LoVo (cell line): ENCODE results near the gene ATXN7L1.
"Not testable (repeated sequence)": the region's sequence is repeated elsewhere in the genome, so short reads cannot be mapped to it uniquely, and the experiment has no call there.

Experiments
- DNase-seq: peaks from one replicate; pipeline ENCODE4 v3.0.0-alpha.2; 2016; ENCODE audit warnings: low spot score

ATXN7L1 gene

GRCh38 chr7:105743351-105744090, 132.9 kb downstream of the ATXN7L1 start:
- DNase-seq = no peak

DNA sequence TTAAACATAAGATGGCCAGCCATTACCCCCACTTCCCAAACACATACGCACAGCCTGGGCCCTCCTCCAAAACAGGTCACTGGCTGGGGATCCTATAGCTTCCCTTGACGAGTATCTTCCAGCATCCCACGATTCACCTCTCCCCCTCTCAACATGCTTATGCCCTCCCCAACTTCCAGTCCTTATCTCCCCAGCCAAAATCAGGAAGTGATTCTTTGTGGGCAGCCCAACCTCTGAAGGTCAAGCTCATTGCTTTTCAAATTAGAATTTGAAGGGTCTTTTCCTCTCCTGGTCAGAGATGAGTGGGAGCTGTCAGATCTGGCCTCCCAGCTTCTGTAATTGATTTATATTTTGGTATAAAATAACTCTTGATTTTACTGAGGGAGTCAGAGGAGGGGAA, 133.6 kb downstream of the ATXN7L1 start:
- DNase-seq = no peak

DNA sequence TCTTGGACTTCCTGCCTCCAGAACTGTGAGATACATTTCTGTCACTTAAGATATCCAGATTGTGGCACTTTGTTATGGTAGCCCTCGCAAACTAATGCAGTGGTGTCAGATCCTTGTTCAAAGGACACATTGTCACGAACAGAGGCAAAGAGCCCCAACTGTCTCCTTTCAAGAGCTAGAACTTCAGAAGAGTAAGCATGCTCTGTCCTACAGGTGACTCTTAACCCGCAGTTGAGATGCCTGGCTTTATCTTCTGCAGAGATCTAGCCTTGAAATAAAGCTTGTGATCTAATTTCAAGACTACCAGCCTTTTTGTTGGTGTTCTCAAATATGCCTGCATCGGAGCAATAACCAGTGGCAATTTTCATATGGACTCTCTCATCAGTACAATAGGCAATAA, 134.4 kb downstream of the ATXN7L1 start:
- no peak for DNase-seq

- DNase-seq = no peak
Observed at GRCh38 chr7:105738133-105738532, 138.3 kb downstream of the ATXN7L1 start.

DNA sequence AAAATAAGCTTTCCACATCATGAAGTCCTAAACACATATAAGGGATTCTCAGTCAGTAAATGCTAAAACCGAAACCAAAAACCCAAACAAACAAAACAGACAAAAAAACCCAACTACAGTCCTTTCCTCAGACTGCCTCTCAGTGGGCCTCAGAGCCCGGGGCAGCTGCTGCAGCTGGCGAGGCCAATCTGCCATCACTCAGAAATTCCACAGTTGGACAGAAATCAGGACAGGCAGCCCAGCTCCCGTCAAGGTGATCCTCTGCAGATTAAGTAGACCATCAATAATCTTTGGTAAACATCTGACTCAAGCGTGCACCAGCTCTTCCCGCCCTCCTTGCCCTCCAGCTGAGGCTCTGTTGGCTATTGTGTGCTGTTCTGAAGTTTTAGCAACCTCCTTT, 142.2 kb downstream of the ATXN7L1 start:
- no peak for DNase-seq

- no peak for DNase-seq
Observed at GRCh38 chr7:105731042-105731441, 145.4 kb downstream of the ATXN7L1 start.

- no peak for DNase-seq
Observed at GRCh38 chr7:105728028-105728427, 148.4 kb downstream of the ATXN7L1 start.

DNA sequence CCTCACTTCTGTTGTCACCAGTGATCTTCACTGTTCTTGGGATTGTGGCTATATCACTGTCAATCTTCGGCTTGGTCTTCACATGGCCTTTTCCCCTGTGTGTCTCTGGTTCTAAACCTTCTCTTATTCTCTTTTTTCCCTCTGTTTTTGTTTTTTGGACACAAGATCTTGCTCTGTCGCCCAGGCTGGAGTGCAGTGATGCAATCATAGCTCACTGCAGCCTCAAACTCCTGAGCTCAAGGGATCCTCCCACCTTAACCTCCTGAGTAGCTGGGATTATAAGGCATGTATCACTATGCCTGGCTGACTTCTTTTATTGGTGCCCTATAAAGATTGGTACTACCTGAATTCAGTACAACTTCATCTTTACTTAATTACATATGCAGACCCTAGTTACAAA, 151.7 kb downstream of the ATXN7L1 start:
- no peak for DNase-seq

- DNase-seq = no peak
Observed at GRCh38 chr7:105723572-105723971, 152.8 kb downstream of the ATXN7L1 start.

DNA sequence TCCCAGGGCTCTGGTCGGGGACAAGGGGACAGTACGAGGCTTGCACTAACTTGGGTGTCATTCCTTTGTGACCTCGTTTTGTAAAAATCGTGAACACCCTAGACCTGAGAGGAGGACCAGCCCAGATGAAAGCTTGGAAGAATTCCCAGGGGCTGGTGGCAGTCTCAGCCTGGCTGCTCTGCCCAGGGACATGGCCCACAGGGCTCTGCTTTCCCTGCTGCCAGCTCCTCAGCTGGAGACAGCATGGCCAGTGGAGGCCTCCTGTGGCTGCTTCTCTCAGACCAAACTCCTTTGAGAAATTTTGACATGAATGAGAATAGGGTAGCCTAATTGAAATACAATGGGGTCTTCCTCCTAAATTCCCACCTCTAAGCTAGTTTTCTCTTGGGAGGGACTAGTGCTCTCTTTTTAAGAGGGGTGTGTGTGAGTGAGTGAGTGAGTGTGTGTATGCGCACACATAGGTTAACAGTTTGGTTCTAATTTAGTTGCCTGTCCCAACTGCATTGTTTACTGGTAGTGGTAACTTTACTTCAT, 154.8 kb downstream of the ATXN7L1 start:
- no peak for DNase-seq

DNA sequence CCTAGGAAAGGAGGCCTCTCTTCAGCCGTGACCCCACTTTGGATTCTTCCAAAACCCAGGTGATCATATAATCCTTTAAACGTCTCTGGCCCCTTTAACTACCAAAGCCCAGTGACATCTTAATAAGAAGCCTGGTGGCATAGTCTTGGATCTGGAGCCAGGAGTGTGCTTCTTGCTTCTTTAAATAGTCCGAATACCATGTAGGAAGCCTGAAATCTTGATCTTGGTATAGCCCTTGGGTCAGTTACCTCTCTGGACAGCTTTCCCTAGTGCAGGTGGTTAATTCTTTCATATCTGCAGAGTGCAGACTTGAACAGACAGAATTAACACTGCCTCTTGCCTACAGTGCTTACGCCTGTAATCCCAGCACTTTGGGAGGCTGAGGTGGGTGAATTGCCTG, 156.5 kb downstream of the ATXN7L1 start:
- no peak for DNase-seq

- no peak for DNase-seq
Observed at GRCh38 chr7:105719395-105719794, 157.0 kb downstream of the ATXN7L1 start.

- peak; percentile 30 for DNase-seq
Observed at GRCh38 chr7:105718511-105718925, 157.9 kb downstream of the ATXN7L1 start.

- no peak for DNase-seq
Observed at GRCh38 chr7:105715528-105715927, 160.9 kb downstream of the ATXN7L1 start.

DNA sequence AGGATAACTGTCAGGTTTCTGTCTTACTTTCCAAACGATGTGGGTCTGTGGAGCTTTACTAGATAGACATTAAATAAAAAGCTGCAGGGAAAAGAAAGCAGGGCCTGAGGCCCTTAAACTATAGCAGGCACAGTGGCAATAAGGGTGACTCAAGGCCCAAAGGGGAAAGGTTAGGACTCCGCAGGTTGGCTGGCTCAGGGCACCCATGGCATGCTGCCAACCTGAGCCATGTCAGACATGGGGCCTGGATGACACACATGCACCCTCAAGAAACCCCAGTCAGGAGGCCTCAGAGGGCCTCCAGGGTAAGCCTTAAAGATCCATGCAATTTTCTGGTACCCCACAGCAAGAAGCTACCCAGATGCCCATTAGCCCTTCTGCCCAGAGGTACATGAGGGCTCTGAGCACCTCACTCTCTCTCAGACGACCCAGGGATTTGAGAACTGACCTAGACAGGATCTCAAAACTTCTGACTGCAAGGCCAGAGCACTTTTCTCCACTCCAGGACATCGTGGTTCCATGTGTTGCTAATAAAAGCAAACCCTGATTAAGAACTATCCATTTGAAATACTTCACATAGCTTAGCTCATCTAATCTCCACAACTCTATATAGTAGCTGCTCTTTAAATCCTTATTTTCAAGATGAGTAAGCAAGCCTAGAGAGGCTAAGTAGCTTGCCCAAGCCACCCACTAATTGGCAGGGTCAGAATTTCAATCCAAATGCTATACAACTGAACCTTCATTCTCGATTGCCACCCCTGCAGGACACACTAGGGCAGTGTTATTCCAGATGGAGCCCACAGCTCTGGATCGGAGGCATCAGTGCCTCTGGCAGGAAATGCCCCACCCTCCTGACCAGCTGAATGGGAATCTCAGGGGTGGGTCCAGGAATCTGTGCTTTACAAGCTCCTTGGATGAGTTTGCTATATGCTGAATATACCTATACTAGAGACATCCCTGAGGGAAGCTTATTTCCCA, 162.6 kb downstream of the ATXN7L1 start:
- DNase-seq = peak; percentile 15

DNA sequence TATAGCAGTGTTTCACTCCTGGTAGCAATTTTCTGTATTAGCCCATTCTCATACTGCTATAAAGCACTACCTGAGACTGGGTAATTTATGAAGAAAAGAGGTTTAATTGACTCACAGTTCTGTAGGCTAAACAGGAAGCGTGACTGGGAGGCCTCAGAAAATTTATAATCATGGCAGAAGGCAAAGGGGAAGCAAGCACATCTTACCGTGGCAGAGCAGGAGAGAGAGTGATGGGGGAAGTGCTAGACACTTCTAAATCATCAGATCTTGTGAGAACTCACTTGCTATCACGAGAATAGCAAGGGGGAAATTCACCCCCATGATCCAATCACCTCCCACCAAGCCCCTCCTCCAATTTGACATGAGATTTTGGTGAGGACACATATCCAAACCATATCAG, 163.5 kb downstream of the ATXN7L1 start:
- DNase-seq = no peak

DNA sequence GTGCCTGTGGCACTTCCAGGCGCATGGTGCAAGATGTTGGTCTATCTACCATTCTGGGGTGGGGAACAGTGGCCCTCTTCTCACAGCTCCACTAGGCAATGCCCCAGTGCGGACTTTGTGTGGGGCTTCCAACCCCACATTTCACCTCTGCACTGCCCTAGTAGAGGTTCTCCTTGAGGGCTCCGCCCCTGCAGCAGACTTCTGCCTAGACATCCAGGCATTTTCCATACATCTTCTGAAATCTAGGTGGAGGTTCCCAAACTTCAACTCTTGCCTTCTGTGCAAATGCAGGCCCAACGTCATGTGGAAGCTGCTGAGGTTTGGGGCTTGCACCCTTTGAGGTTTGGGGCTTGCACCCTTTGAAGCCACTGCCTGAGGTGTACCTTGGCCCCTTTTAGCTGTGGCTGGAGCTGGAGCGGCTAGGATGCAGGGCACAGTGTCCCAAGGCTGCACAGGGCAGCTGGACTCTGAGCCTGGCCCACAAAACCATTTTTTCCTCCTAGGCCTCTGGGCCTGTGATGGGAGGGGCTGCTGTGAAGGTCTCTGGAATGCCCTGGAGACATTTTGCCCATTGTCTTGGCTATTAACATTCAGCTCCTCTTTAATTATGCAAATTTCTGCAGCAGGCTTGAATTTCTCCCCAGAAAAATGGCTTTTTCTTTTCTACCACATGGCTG, 164.5 kb downstream of the ATXN7L1 start:
- no peak for DNase-seq

- DNase-seq = not testable (repeated sequence)
Observed at GRCh38 chr7:105710720-105711119, 165.7 kb downstream of the ATXN7L1 start.

GRCh38 chr7:105708763-105709080, 167.7 kb downstream of the ATXN7L1 start:
- no peak for DNase-seq

DNA sequence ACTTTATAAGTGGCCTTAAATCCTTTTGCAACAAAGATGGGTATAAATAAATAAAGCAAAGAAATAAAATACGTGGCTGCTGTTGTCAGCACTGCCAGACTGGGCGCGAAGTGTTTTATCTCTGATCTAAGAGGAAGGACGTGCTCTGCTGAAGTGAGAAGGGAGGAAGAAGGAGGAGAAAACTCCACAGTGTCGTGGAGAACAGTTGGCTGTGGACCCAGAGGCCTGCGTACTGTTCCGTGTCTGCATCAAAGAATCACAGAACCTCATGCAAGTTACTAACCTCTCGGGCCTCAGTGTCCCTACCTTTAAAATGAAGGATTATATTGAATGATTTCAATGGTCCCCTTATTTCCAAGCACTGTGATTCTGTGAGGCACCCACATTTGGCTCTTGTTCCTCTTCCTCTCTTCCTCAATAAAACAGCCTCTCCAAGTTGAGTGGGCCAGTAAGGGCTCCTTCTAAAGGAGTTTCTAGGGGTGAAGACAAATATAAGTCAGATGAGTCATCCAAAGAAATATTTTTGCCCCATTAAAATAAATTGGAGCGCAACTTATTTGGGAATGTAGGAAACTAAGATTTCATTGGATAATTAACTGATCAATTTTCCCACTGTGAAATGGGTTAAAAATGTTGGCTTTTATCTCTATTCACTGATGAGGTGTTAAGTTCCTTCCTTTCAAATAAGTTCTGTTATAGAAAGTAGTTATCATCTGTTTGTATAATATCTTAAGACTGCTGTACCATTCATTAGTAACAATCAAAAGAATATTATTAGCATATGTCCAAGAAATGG, 168.2 kb downstream of the ATXN7L1 start:
- DNase-seq = no peak

GRCh38 chr7:105707381-105707780, 169.0 kb downstream of the ATXN7L1 start:
- DNase-seq = no peak

DNA sequence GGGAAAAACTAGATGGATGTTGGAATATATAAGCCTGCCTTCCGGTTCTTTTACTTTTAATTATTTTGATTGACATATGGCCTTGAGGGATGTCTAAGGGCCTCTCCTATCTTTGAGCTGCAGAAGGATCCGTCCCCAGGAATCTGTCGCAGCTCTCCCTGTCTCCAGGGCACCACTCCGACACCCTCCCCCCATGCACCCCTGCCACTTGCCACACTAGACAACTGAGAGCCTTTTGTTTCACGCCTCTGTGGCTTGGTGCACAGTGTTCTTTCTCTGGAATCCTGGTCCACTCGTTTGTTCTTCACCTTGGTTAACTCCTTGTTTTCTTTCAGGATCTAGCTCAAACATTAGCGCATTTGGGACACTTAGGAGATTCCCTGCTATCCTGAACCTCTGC, 171.0 kb downstream of the ATXN7L1 start:
- DNase-seq = no peak
